RWPE2 (cell line): ENCODE results near the gene BMP10.

Source experiments
- ATAC-seq: fragments of 200-7000 bp; cut with Tn5 transposase; 3 replicates; pipeline ENCODE4 v1.9.1; 2021; ENCODE audit warnings: low read depth
- DNase-seq: peaks from one replicate; pipeline ENCODE4 v3.0.0-alpha.2; 2020; ENCODE audit warnings: low spot score
- H3K27ac ChIP-seq: fragments of 450-650 bp; 2 replicates; pipeline ENCODE4 v1.5.1; 2017; ENCODE audit warnings: mild to moderate bottlenecking; ENCODE audit not compliant: poor library complexity, severe bottlenecking
- H3K27me3 ChIP-seq: fragments of 250-450 bp; sonication (Bioruptor Pico); 2 replicates; pipeline ENCODE4 v1.5.1; 2021; ENCODE audit warnings: mild to moderate bottlenecking, moderate library complexity; ENCODE audit not compliant: insufficient read depth, poor library complexity, severe bottlenecking
- H3K36me3 ChIP-seq: fragments of 250-450 bp; sonication (Bioruptor Pico); 2 replicates; pipeline ENCODE4 v1.5.1; 2020; ENCODE audit warnings: low read depth, mild to moderate bottlenecking, moderate library complexity
- H3K4me1 ChIP-seq: fragments of 250-450 bp; sonication (Bioruptor Pico); 2 replicates; pipeline ENCODE4 v1.5.1; 2021; ENCODE audit warnings: mild to moderate bottlenecking, moderate library complexity; ENCODE audit not compliant: insufficient read depth, poor library complexity, severe bottlenecking
- H3K4me3 ChIP-seq: fragments of 250-450 bp; sonication (Bioruptor Pico); 2 replicates; pipeline ENCODE4 v1.5.1; 2021; ENCODE audit warnings: mild to moderate bottlenecking, moderate library complexity; ENCODE audit not compliant: severe bottlenecking
- H3K9me3 ChIP-seq: fragments of 250-450 bp; sonication (Bioruptor Pico); 2 replicates; pipeline ENCODE4 v1.5.1; 2021; ENCODE audit warnings: mild to moderate bottlenecking, moderate library complexity; ENCODE audit not compliant: severe bottlenecking
- CTCF ChIP-seq: fragments of 450-650 bp; IDR thresholded peaks from one replicate; pipeline ENCODE4 v1.5.1; 2017; ENCODE audit warnings: mild to moderate bottlenecking, moderate library complexity; ENCODE audit not compliant: poor library complexity, severe bottlenecking

The BMP10 gene

DNA sequence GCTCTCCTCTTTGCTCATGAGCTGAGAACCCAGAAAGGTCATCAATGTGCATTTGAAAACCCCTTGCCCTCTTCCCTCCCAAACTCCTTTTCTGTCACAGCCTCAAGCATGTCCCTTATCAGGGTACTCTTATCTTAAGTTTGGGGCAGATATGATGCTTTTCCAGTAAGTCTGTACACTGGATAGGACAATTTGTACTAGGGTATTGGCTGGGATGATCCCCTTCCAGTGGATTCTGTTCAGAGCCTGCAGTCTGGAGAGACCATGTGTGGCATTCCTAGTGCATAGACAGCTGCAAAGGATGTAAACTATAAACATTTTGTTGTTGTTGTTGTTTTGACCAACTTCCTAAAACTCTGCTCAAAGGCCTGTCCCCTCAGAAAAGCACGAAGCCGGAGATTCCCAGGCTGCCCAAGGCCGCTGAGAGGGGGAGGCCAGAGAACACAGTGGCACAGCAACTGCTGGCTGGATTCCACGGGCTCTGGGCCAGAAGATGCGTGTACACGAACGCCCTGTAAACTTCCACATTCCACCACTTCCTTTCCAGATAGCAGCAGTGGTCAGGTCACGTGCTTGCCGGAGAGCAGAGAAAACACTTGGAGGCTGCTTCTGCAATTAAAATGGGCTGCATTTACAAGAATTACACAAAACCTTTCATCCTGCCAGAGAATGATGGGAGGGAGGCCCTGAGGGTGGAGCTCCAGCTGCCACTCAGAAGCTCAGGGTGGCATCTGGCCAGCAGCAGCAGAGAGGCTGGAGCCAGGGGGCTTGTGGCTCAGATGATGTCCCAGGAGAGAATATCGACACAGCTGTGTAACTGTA lies 42.1 kb downstream of the BMP10 start:
- H3K4me3 ChIP-seq: no peak overlapping the region
- peaks cover 44% of the 10 kb centered on the region for H3K4me1 ChIP-seq
- DNase-seq (peak; percentile 94), ATAC-seq (peak; percentile 86)
- H3K9me3 ChIP-seq: no peaks in the 10 kb centered on the region
- no peaks in the 10 kb centered on the region for H3K36me3 ChIP-seq
- H3K27ac ChIP-seq: peak overlapping the region; percentile 38
- H3K27me3 ChIP-seq: no peaks in the 10 kb centered on the region
- TF ChIP-seq CTCF: no peak

- Histone ChIP-seq H3K27me3 (no peaks in the 10 kb centered on the region), H3K9me3 (no peaks in the 10 kb centered on the region), H3K4me3 (no peak overlapping the region), H3K27ac (no peak overlapping the region), H3K4me1 (peaks cover 39% of the 10 kb centered on the region), H3K36me3 (no peaks in the 10 kb centered on the region)
- no peak for TF ChIP-seq CTCF
- no peak for DNase-seq
- no peak for ATAC-seq
Measured at GRCh38 chr2:68827666-68828065, 43.5 kb downstream of the BMP10 start.

DNA sequence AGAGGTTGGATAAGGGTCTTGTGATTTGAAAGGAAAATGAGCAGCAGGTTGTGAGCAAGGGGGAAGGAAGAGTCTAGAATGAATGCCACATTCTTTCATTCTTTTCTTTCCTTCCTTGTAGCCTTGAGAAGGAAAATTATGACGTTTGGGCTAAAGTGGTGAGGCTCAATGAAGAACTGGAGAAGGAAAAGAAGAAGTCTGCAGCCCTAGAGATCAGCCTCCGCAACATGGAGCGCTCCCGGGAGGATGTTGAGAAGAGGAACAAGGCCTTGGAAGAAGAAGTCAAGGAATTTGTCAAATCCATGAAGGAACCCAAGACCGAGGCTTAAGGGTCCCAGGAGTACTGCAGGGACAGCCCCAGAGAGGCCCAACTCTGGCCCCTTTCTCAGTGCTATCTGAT lies 45.3 kb downstream of the BMP10 start:
- no peaks in the 10 kb centered on the region for H3K27me3 ChIP-seq
- H3K4me3 ChIP-seq: no peak overlapping the region
- no peaks in the 10 kb centered on the region for H3K9me3 ChIP-seq
- no peak for TF ChIP-seq CTCF
- H3K4me1 ChIP-seq: peaks cover 27% of the 10 kb centered on the region
- no peaks in the 10 kb centered on the region for H3K36me3 ChIP-seq
- ATAC-seq (no peak), DNase-seq (no peak)
- H3K27ac ChIP-seq: peak overlapping the region; percentile 47

DNA sequence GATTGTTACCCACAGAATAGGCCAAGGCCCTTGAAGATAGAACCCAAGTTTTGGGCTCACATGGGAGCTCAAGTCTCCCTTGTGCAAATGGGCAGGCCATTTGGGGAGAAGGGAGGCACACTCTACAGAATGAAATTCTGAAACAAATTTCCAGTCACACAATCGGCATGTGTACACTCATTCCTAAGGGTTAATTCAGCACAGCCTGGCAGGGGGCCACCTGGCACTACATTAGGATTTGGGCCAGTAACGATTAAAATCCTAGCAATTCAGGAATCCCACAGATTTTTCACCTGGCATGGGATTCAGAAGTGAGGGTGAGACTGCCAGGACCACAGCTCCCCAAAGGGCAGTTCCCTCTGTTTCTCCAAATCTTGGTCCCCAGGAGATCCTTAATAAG lies 46.4 kb downstream of the BMP10 start:
- Histone ChIP-seq H3K27me3 (no peaks in the 10 kb centered on the region), H3K4me3 (no peak overlapping the region), H3K9me3 (no peaks in the 10 kb centered on the region), H3K4me1 (peaks cover 25% of the 10 kb centered on the region), H3K36me3 (no peaks in the 10 kb centered on the region; the same call in 1 of the 2 replicates), H3K27ac (peak overlapping the region; percentile 47)
- TF ChIP-seq CTCF: no peak
- peak; percentile 70 for ATAC-seq
- DNase-seq: no peak
